SU-DHL-6 (cell line): ENCODE results near the gene ADAM17.

Source experiments
- H2AFZ ChIP-seq: fragments of 200-600 bp; sonication (generic); 2 replicates; pipeline ENCODE4 v1.6.1; 2014; ENCODE audit warnings: low read depth, mild to moderate bottlenecking, moderate library complexity, mixed read lengths, antibody characterized with exemption, low read length; ENCODE audit not compliant: severe bottlenecking
- H3F3A ChIP-seq: fragments of 200-600 bp; shearing (Covaris generic); 2 replicates; pipeline ENCODE4 v1.6.0; 2016; ENCODE audit warnings: antibody characterized with exemption, mild to moderate bottlenecking; ENCODE audit not compliant: insufficient read depth
- H3K27ac ChIP-seq: fragments of 200-600 bp; sonication (generic); 2 replicates; pipeline ENCODE4 v1.5.1; 2016; ENCODE audit warnings: low read depth, mild to moderate bottlenecking, low read length, moderate library complexity, mixed read lengths
- H3K27me3 ChIP-seq: fragments of 200-600 bp; sonication (generic), shearing (Covaris generic); 2 replicates; pipeline ENCODE4 v1.6.0; 2014; ENCODE audit warnings: mild to moderate bottlenecking, low read length
- H3K36me3 ChIP-seq: fragments of 200-600 bp; sonication (generic); 2 replicates; pipeline ENCODE4 v1.6.1; 2014; ENCODE audit warnings: mild to moderate bottlenecking, low read length, mixed read lengths
- H3K4me2 ChIP-seq: fragments of 300-600, 200-600 bp; shearing (Covaris generic), sonication (generic); 2 replicates; pipeline ENCODE4 v1.6.0; 2014; ENCODE audit warnings: low read length, low read depth, mild to moderate bottlenecking; ENCODE audit not compliant: poor library complexity, severe bottlenecking
- H3K4me3 ChIP-seq: fragments of 200-600 bp; sonication (generic); 2 replicates; pipeline ENCODE4 v1.5.1; 2014; ENCODE audit warnings: antibody characterized with exemption, low read length, mild to moderate bottlenecking, mixed read lengths; ENCODE audit not compliant: insufficient read depth, poor library complexity, severe bottlenecking
- H3K79me2 ChIP-seq: fragments of 200-600 bp; sonication (generic); 2 replicates; pipeline ENCODE4 v1.6.1; 2014; ENCODE audit warnings: mild to moderate bottlenecking, low read length, moderate library complexity; ENCODE audit not compliant: insufficient read depth
- H3K9ac ChIP-seq: fragments of 200-600 bp; sonication (generic); 2 replicates; pipeline ENCODE4 v1.7.0; 2014; ENCODE audit warnings: mild to moderate bottlenecking, low read length
- H3K9me2 ChIP-seq: fragments of 200-600 bp; sonication (generic); replicated peaks from 2 replicates; pipeline ENCODE4 v1.6.1; 2014; ENCODE audit warnings: low read length; ENCODE audit not compliant: insufficient read depth
- H3K9me3 ChIP-seq: fragments of 200-600 bp; sonication (generic); 2 replicates; pipeline ENCODE4 v1.6.1; 2014; ENCODE audit warnings: low read length, mixed read lengths; ENCODE audit not compliant: insufficient read depth
- H4K20me1 ChIP-seq: fragments of 200-600 bp; sonication (generic); 2 replicates; pipeline ENCODE4 v1.6.1; 2014; ENCODE audit warnings: low read depth, mild to moderate bottlenecking, antibody characterized with exemption, low read length, moderate library complexity, mixed read lengths
- EZH2phosphoT487 ChIP-seq: fragments of 200-600 bp; sonication (generic), shearing (Covaris generic); conservative IDR thresholded peaks from 2 replicates; pipeline ENCODE4 v1.6.1; 2018; ENCODE audit warnings: mild to moderate bottlenecking, antibody characterized with exemption, low read length, moderate library complexity, mixed read lengths
- TF ChIP-seq, protein P1 (sequence below): fragments of 200-600 bp; sonication (generic); IDR thresholded peaks from one replicate; pipeline ENCODE4 v1.5.1; 2017; ENCODE audit warnings: antibody characterized with exemption, mild to moderate bottlenecking, low read length, moderate library complexity; ENCODE audit not compliant: insufficient read depth, poor library complexity, severe bottlenecking

ADAM17 gene

GRCh38 chr2:9466147-9466683 is 89.4 kb downstream of the ADAM17 start:
- H3K9ac ChIP-seq = no peak overlapping the region
- peaks cover under 1% of the 10 kb centered on the region; the same call in 1 of the 2 replicates for H3K36me3 ChIP-seq
- TF ChIP-seq, protein P1, sequence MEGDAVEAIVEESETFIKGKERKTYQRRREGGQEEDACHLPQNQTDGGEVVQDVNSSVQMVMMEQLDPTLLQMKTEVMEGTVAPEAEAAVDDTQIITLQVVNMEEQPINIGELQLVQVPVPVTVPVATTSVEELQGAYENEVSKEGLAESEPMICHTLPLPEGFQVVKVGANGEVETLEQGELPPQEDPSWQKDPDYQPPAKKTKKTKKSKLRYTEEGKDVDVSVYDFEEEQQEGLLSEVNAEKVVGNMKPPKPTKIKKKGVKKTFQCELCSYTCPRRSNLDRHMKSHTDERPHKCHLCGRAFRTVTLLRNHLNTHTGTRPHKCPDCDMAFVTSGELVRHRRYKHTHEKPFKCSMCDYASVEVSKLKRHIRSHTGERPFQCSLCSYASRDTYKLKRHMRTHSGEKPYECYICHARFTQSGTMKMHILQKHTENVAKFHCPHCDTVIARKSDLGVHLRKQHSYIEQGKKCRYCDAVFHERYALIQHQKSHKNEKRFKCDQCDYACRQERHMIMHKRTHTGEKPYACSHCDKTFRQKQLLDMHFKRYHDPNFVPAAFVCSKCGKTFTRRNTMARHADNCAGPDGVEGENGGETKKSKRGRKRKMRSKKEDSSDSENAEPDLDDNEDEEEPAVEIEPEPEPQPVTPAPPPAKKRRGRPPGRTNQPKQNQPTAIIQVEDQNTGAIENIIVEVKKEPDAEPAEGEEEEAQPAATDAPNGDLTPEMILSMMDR = no peak
- TF ChIP-seq EZH2phosphoT487 = no peak
- H3K9me2 ChIP-seq = no peaks in the 10 kb centered on the region
- H2AFZ ChIP-seq = no peak overlapping the region
- H3K4me3 ChIP-seq = no peak overlapping the region
- no peak overlapping the region for H3K4me2 ChIP-seq
- H3K9me3 ChIP-seq = no peaks in the 10 kb centered on the region
- no peaks in the 10 kb centered on the region for H4K20me1 ChIP-seq
- no peaks in the 10 kb centered on the region for H3K79me2 ChIP-seq
- H3F3A ChIP-seq = 0 out of 2 replicates have a peak, but pooled peaks cover 5% of the 10 kb centered on the region
- no peaks in the 10 kb centered on the region for H3K27me3 ChIP-seq
- no peak overlapping the region for H3K27ac ChIP-seq

DNA sequence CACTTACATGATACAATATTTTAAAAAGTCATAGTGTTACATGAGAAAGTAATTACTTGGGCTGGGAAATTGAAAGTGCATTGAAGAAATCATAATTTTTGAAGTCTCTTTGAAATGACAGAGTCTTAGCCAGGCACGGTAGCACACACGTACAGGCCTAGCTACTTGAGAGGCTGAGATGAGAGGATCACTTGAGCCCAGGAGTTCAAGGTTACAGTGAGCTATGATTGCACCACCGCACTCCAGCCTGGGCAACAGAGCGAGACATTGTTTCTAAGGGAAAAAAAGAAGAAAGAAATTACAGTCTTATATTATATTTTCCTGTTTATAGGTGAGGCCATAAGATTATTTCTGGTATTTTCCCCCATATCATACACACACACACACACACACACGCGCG is 90.5 kb downstream of the ADAM17 start:
- Histone ChIP-seq H3K79me2 (no peaks in the 10 kb centered on the region), H4K20me1 (no peaks in the 10 kb centered on the region), H3F3A (0 out of 2 replicates have a peak, but pooled peaks cover 5% of the 10 kb centered on the region), H3K4me2 (no peak overlapping the region), H3K27me3 (no peaks in the 10 kb centered on the region), H2AFZ (no peak overlapping the region), H3K27ac (no peak overlapping the region), H3K9me2 (no peaks in the 10 kb centered on the region), H3K9me3 (no peaks in the 10 kb centered on the region), H3K36me3 (no peaks in the 10 kb centered on the region; the same call in 1 of the 2 replicates), H3K4me3 (no peak overlapping the region), H3K9ac (no peak overlapping the region)
- TF ChIP-seq, protein P1 = no peak
- no peak for TF ChIP-seq EZH2phosphoT487

DNA sequence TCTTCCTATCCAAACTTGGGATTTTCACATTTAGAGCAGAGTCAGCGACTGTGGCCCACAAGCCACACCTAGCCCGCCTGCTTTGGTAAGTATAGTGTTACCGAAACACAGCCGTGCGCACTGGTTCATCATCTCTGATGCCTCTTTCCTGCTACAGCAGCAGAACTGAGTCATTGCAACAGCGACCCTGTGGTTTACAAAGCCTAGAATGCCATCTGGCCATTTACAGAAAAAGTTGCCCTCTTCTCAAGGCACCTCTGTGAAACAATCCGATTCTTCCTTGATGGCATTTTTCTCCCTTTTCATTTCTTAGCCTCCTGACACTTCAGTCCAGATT is 92.0 kb downstream of the ADAM17 start:
- H3K4me3 ChIP-seq = no peak overlapping the region
- H2AFZ ChIP-seq = no peak overlapping the region
- H3K79me2 ChIP-seq = no peaks in the 10 kb centered on the region
- TF ChIP-seq, protein P1 = no peak
- TF ChIP-seq EZH2phosphoT487 = no peak
- 0 out of 2 replicates have a peak, but pooled peaks cover 5% of the 10 kb centered on the region for H3F3A ChIP-seq
- no peaks in the 10 kb centered on the region for H3K9me3 ChIP-seq
- H3K36me3 ChIP-seq = peaks cover 3% of the 10 kb centered on the region; the same call in 1 of the 2 replicates
- H3K27ac ChIP-seq = no peak overlapping the region
- H3K27me3 ChIP-seq = no peaks in the 10 kb centered on the region
- no peaks in the 10 kb centered on the region for H3K9me2 ChIP-seq
- no peaks in the 10 kb centered on the region for H4K20me1 ChIP-seq
- H3K4me2 ChIP-seq = no peak overlapping the region
- H3K9ac ChIP-seq = no peak overlapping the region
